Fibroblast of lung (primary cell): ENCODE data around the gene TNS2.
"Not testable (repeated sequence)": the region's sequence is repeated elsewhere in the genome, so short reads cannot be mapped to it uniquely, and the experiment has no call there.

Experiments
- CTCF ChIP-seq, 2 donors: IDR thresholded peaks in 1 of 2; conservative IDR thresholded peaks in 1 of 2; 1 replicate in 1 of 2; 2 replicates in 1 of 2; pipeline ENCODE4 v1.5.1; 2011 to 2012; ENCODE audit warnings: low read length in 2 of 2, control low read depth in 1 of 2, inconsistent platforms in 1 of 2, low read depth in 1 of 2, mild to moderate bottlenecking in 1 of 2
- EZH2 ChIP-seq: IDR thresholded peaks from 2 replicates; pipeline ENCODE4 v1.5.1; 2012; ENCODE audit warnings: low read length, control low read depth, mild to moderate bottlenecking; ENCODE audit errors: missing control alignments

GRCh38 chr12:53033832-53034231 lies 16.0 kb upstream of the TNS2 start:
- TF ChIP-seq CTCF (conservative IDR thresholded peaks at IDR 0.05 in 1 of 2, IDR thresholded peaks at IDR 0.05 in 1 of 2; ENCODE audit: low read depth in 1 of 2, low read length in 2 of 2); EZH2: not testable (repeated sequence)
